ENCODE data around the gene NBR1. TPM values are rescaled to one million over a fixed set of nuclear protein-coding genes. Genes with fewer than 3 reads are reported as not detected.
"Not testable (repeated sequence)": the region's sequence is repeated elsewhere in the genome, so short reads cannot be mapped to it uniquely, and the experiment has no call there.

Gene NBR1
- polyA plus RNA-seq, 3 donors: 40.4 to 88.5 (median 64.0) TPM

DNA sequence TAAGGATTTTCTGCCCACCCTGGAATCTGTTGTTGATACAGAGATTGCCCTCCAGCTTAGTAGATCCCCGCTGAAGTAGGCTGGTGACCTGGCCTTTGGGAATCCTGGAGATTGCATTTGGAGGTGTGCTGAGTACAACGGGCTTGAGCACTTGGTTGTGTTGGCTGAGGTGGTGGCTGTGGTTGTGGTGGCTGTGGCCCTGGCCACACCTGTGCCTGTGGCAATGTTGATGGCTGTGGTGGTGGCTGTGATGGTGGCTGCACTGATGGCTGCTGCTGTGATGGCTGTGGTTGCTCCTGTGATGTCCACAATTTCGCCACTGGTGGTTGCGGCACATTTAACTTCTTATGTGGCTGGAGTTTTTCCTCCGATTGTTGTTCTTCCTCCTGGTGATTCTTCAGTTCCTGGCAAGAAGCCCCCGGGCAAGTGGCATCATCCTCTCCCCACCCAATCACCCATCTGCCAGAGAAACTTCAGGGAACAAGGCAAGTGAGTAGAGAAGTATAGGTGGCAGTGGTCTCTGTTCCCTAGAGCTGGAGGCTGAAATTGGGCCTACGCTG is 53.2 kb downstream of the NBR1 start:
- Mint-ChIP-seq H3K27ac (peak overlapping the region in 2 of 7 donors; percentile 9 to 63), H3K27me3 (ENCODE audit: low read depth in 3 of 3) (peaks cover 0 to 2% (median 0%) of the 10 kb centered on the region in 3 donors)
- no peak overlapping the region for H3K4me2 ChIP-seq (replicated peaks; ENCODE audit: extremely low read depth, low read length, poor library complexity, severe bottlenecking)

GRCh38 chr17:43226393-43226792 is 55.4 kb downstream of the NBR1 start:
- no peak overlapping the region for H3K27ac Mint-ChIP-seq
- no peak overlapping the region for H3K27ac ChIP-seq (ENCODE audit: low read depth in 1 of 2, low read length in 2 of 2)
- H3K4me3 ChIP-seq (replicated peaks in 1 of 3; ENCODE audit: low read depth in 2 of 3, low read length in 3 of 3): no peak overlapping the region
- H4K20me1 ChIP-seq (ENCODE audit: insufficient read depth, low read length): peaks cover 16% of the 10 kb centered on the region
- H3K79me2 ChIP-seq (ENCODE audit: insufficient read depth, low read length): no peaks in the 10 kb centered on the region
- intact Hi-C loops (cut with micrococcal nuclease): no loop called here
- no peak for DNase-seq
- no peak overlapping the region for H3K9ac ChIP-seq (ENCODE audit: insufficient read depth, low read length, poor library complexity, severe bottlenecking)
- H3K36me3 ChIP-seq (replicated peaks in 1 of 2; ENCODE audit: control insufficient read depth in 1 of 2, insufficient read depth in 2 of 2, low read length in 2 of 2): peaks cover 29 to 46% of the 10 kb centered on the region in 2 donors
- H3K4me1 ChIP-seq (ENCODE audit: control insufficient read depth in 1 of 2, insufficient read depth in 2 of 2, low read length in 2 of 2): no peaks in the 10 kb centered on the region
- H3K4me1 Mint-ChIP-seq: no peaks in the 10 kb centered on the region
- no peaks in the 10 kb centered on the region for H3K9me3 Mint-ChIP-seq
- H3K27me3 ChIP-seq (ENCODE audit: control insufficient read depth in 2 of 2, insufficient read depth in 2 of 2, low read length in 2 of 2): no peaks in the 10 kb centered on the region
- H3K27me3 Mint-ChIP-seq (ENCODE audit: low read depth in 3 of 3): peaks cover 0 to 2% (median 0%) of the 10 kb centered on the region in 3 donors
- TF ChIP-seq CTCF (IDR thresholded peaks at IDR 0.05): no peak
- H2AFZ ChIP-seq (ENCODE audit: insufficient read depth, low read depth, low read length, poor library complexity, severe bottlenecking): no peak overlapping the region
- no peaks in the 10 kb centered on the region for H3K9me3 ChIP-seq (replicated peaks in 1 of 2; ENCODE audit: control insufficient read depth in 1 of 2, insufficient read depth in 1 of 2, low read length in 2 of 2)
- H3K4me3 Mint-ChIP-seq: no peak overlapping the region
- H3K36me3 Mint-ChIP-seq: peaks cover 26 to 49% of the 10 kb centered on the region in 2 donors
- 96% methylated on average over 5 of the region's 7 CpGs for WGBS (ENCODE audit: insufficient coverage)
- no peak overlapping the region for H3K4me2 ChIP-seq (replicated peaks; ENCODE audit: extremely low read depth, low read length, poor library complexity, severe bottlenecking)

More for the DNA sequence above, 53.2 kb downstream of the NBR1 start:
- H3K9ac ChIP-seq (ENCODE audit: insufficient read depth, low read length, poor library complexity, severe bottlenecking): no peak overlapping the region
- Mint-ChIP-seq H3K4me1 (peaks cover 2% of the 10 kb centered on the region), H3K36me3 (peaks cover 40 to 64% of the 10 kb centered on the region in 2 donors), H3K9me3 (no peaks in the 10 kb centered on the region), H3K4me3 (no peak overlapping the region)
- no peaks in the 10 kb centered on the region for H3K27me3 ChIP-seq (ENCODE audit: control insufficient read depth in 2 of 2, insufficient read depth in 2 of 2, low read length in 2 of 2)
- DNase-seq: no peak
- H3K27ac ChIP-seq (ENCODE audit: low read depth in 1 of 2, low read length in 2 of 2): no peak overlapping the region
- intact Hi-C loops (cut with micrococcal nuclease): no loop called here
- H4K20me1 ChIP-seq (ENCODE audit: insufficient read depth, low read length): peaks cover 35% of the 10 kb centered on the region
- no peaks in the 10 kb centered on the region for H3K79me2 ChIP-seq (ENCODE audit: insufficient read depth, low read length)
- H2AFZ ChIP-seq (ENCODE audit: insufficient read depth, low read depth, low read length, poor library complexity, severe bottlenecking): no peak overlapping the region
- H3K36me3 ChIP-seq (replicated peaks in 1 of 2; ENCODE audit: control insufficient read depth in 1 of 2, insufficient read depth in 2 of 2, low read length in 2 of 2): peaks cover 43 to 67% of the 10 kb centered on the region in 2 donors
- no peaks in the 10 kb centered on the region for H3K4me1 ChIP-seq (ENCODE audit: control insufficient read depth in 1 of 2, insufficient read depth in 2 of 2, low read length in 2 of 2)
- TF ChIP-seq CTCF (IDR thresholded peaks at IDR 0.05): no peak
- H3K9me3 ChIP-seq (replicated peaks in 1 of 2; ENCODE audit: control insufficient read depth in 1 of 2, insufficient read depth in 1 of 2, low read length in 2 of 2): no peaks in the 10 kb centered on the region
- no peak overlapping the region for H3K4me3 ChIP-seq (replicated peaks in 1 of 3; ENCODE audit: low read depth in 2 of 3, low read length in 3 of 3)
- WGBS (ENCODE audit: insufficient coverage): 89% methylated on average over 2 of the region's 7 CpGs

DNA sequence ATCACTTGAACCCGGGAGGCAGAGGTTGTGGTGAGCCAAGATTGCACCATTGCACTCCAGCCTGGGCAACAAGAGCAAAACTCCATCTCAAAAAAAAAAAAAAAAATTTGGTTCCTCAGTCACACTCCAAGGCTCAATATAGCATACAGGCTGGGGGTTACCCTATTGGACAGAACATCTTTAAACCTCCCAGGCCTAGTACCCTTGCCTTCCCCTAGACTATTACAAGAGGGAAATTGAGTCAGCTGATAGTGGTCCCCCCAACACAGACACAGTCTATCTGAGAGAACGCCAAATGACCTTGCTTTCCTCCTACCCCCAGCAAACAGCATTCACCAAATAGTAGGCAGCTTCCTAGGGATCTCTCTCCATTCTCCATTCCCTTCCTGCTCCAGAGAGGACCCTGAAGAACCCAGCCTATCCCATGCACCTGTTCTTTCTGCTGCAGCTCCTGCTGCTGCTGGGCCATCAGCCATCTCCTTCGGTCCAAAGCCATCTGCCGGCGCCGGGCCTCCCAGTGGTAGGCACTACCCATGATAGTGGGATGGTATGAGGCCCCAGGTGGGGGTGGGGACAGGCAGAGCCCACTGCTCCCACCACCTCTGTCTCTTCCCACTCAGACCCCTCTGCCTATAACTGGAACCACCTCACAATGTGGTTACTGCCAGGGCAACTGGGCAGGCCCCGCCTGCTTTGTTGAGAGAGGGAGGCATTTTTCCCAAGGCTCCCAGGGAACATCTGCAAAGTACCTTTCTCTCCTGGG is 57.2 kb downstream of the NBR1 start, which contains the start of gene CCDC200:
CCDC200 (minus strand) TSS at position 604 of the 763 bp plus-strand sequence; CDS start at position 535, 69 bp downstream.
- H3K27ac Mint-ChIP-seq; H3K79me2 ChIP-seq (ENCODE audit: insufficient read depth, low read length); H3K27me3 Mint-ChIP-seq (ENCODE audit: low read depth in 3 of 3); intact Hi-C loops (cut with micrococcal nuclease); H3K9ac ChIP-seq (ENCODE audit: insufficient read depth, low read length, poor library complexity, severe bottlenecking); H3K4me2 ChIP-seq (replicated peaks; ENCODE audit: extremely low read depth, low read length, poor library complexity, severe bottlenecking); H2AFZ ChIP-seq (ENCODE audit: insufficient read depth, low read depth, low read length, poor library complexity, severe bottlenecking); H3K4me1 ChIP-seq (ENCODE audit: control insufficient read depth in 1 of 2, insufficient read depth in 2 of 2, low read length in 2 of 2); H3K9me3 Mint-ChIP-seq; H3K27me3 ChIP-seq (ENCODE audit: control insufficient read depth in 2 of 2, insufficient read depth in 2 of 2, low read length in 2 of 2); H3K4me3 Mint-ChIP-seq; H3K4me1 Mint-ChIP-seq; H3K4me3 ChIP-seq (replicated peaks in 1 of 3; ENCODE audit: low read depth in 2 of 3, low read length in 3 of 3); DNase-seq; H3K9me3 ChIP-seq (replicated peaks in 1 of 2; ENCODE audit: control insufficient read depth in 1 of 2, insufficient read depth in 1 of 2, low read length in 2 of 2); H3K27ac ChIP-seq (ENCODE audit: low read depth in 1 of 2, low read length in 2 of 2): not testable (repeated sequence)
- WGBS (ENCODE audit: insufficient coverage): no CpG with 5 or more reads among the region's 7 CpGs
- Histone ChIP-seq H4K20me1 (ENCODE audit: insufficient read depth, low read length) (peaks cover 15% of the 10 kb centered on the region), H3K36me3 (replicated peaks in 1 of 2; ENCODE audit: control insufficient read depth in 1 of 2, insufficient read depth in 2 of 2, low read length in 2 of 2) (peaks cover 28 to 32% of the 10 kb centered on the region in 2 donors)
- H3K36me3 Mint-ChIP-seq: peaks cover 17 to 33% of the 10 kb centered on the region in 2 donors

Measured in CD14-positive monocyte (primary cell).